GM23338 (cell line): Measurements from ENCODE around the gene ERO1A. TPM values are rescaled to one million over a fixed set of nuclear protein-coding genes. Genes with fewer than 3 reads are reported as not detected.

Experiments
- ATAC-seq: fragments of 200-7000 bp; cut with Tn5 transposase; 3 replicates; pipeline ENCODE4 v1.9.1; 2020
- DNase-seq: peaks from one replicate; pipeline ENCODE4 v3.0.0-alpha.2; 2015; ENCODE audit warnings: low spot score
- H2AFZ ChIP-seq: fragments of 200-600 bp; sonication (generic); 2 replicates; pipeline ENCODE4 v1.8.0; 2016; ENCODE audit warnings: antibody characterized with exemption, mild to moderate bottlenecking, moderate library complexity
- H3F3A ChIP-seq: fragments of 200-600 bp; sonication (generic); replicated peaks from 2 replicates; pipeline ENCODE4 v1.8.0; 2017; ENCODE audit warnings: antibody characterized with exemption, mixed run types, low read depth
- H3K27ac ChIP-seq: fragments of 200-600 bp; sonication (generic); 2 replicates; pipeline ENCODE4 v1.6.1; 2016; ENCODE audit warnings: low read depth
- H3K27me3 ChIP-seq: fragments of 200-600 bp; sonication (generic); 2 replicates; pipeline ENCODE4 v1.8.0; 2016; ENCODE audit warnings: mild to moderate bottlenecking, mixed run types, moderate library complexity; ENCODE audit not compliant: insufficient read depth
- H3K36me3 ChIP-seq: fragments of 200-600 bp; sonication (generic); 2 replicates; pipeline ENCODE4 v1.8.0; 2016; ENCODE audit warnings: mild to moderate bottlenecking; ENCODE audit not compliant: insufficient read depth
- H3K4me1 ChIP-seq: fragments of 200-600 bp; sonication (generic); 2 replicates; pipeline ENCODE4 v1.8.0; 2016; ENCODE audit warnings: mild to moderate bottlenecking, moderate library complexity; ENCODE audit not compliant: insufficient read depth
- H3K4me2 ChIP-seq: fragments of 200-600 bp; sonication (generic); 2 replicates; pipeline ENCODE4 v1.7.1; 2017; ENCODE audit warnings: mixed run types
- H3K4me3 ChIP-seq: fragments of 200-600 bp; sonication (generic); 2 replicates; pipeline ENCODE4 v1.6.1; 2016; ENCODE audit warnings: mixed run types
- H3K79me2 ChIP-seq: fragments of 200-600 bp; sonication (generic); replicated peaks from 2 replicates; pipeline ENCODE4 v1.8.0; 2017; ENCODE audit warnings: mild to moderate bottlenecking; ENCODE audit not compliant: insufficient read depth
- H3K9me2 ChIP-seq: fragments of 200-600 bp; sonication (generic); 2 replicates; pipeline ENCODE4 v1.8.0; 2017; ENCODE audit not compliant: insufficient read depth
- H4K20me1 ChIP-seq: fragments of 200-600 bp; sonication (generic); replicated peaks from 2 replicates; pipeline ENCODE4 v1.8.0; 2017; ENCODE audit warnings: mild to moderate bottlenecking; ENCODE audit not compliant: insufficient read depth
- H3K27ac Mint-ChIP-seq: 2 replicates; pipeline ENCODE4 v1.8.0; 2020; ENCODE audit warnings: inconsistent platforms, mild to moderate bottlenecking, moderate library complexity, mixed read lengths
- H3K27me3 Mint-ChIP-seq: 3 replicates; pipeline ENCODE4 v1.8.0; 2022; ENCODE audit warnings: low read depth, mild to moderate bottlenecking, moderate library complexity, mixed read lengths, inconsistent platforms; ENCODE audit not compliant: insufficient read depth, poor library complexity
- H3K36me3 Mint-ChIP-seq: 3 replicates; pipeline ENCODE4 v1.8.0; 2021; ENCODE audit warnings: low read depth, mild to moderate bottlenecking, inconsistent platforms, moderate library complexity, mixed read lengths
- H3K4me1 Mint-ChIP-seq: 3 replicates; pipeline ENCODE4 v1.8.0; 2020; ENCODE audit warnings: mild to moderate bottlenecking, inconsistent platforms, mixed read lengths
- H3K4me3 Mint-ChIP-seq: 3 replicates; pipeline ENCODE4 v1.8.0; 2021; ENCODE audit warnings: moderate library complexity, mild to moderate bottlenecking, inconsistent platforms, mixed read lengths
- H3K9me3 Mint-ChIP-seq: 3 replicates; pipeline ENCODE4 v1.8.0; 2020; ENCODE audit warnings: moderate library complexity, mild to moderate bottlenecking, inconsistent platforms, mixed read lengths
- CREB1 ChIP-seq: fragments of 250-450 bp; sonication (Bioruptor Pico); IDR thresholded peaks from 2 replicates; pipeline ENCODE4 v1.5.0; 2020; ENCODE audit warnings: low read depth, mild to moderate bottlenecking, moderate library complexity
- EZH2 ChIP-seq: fragments of 200-600 bp; sonication (generic); IDR thresholded peaks from one replicate; pipeline ENCODE4 v1.8.0; 2017; ENCODE audit warnings: antibody characterized with exemption, mild to moderate bottlenecking, low read depth; ENCODE audit not compliant: unreplicated experiment
- EZH2phosphoT487 ChIP-seq: fragments of 200-600 bp; sonication (generic); IDR thresholded peaks from one replicate; pipeline ENCODE4 v1.8.1; 2018; ENCODE audit warnings: antibody characterized with exemption; ENCODE audit not compliant: unreplicated experiment
- JUNB ChIP-seq: IDR thresholded peaks from one replicate; pipeline ENCODE4 v1.6.1; 2016; ENCODE audit warnings: antibody characterized with exemption; ENCODE audit not compliant: unreplicated experiment
- NANOG ChIP-seq: IDR thresholded peaks from 2 replicates; pipeline ENCODE4 v1.6.1; 2016; ENCODE audit warnings: antibody characterized with exemption, borderline replicate concordance
- STAT1 ChIP-seq: IDR thresholded peaks from one replicate; pipeline ENCODE4 v1.6.1; 2016; ENCODE audit warnings: antibody characterized with exemption; ENCODE audit not compliant: unreplicated experiment
- ZNF114 ChIP-seq: fragments of 250-450 bp; sonication (Bioruptor Pico); IDR thresholded peaks from 2 replicates; pipeline ENCODE4 v1.5.0; 2020; ENCODE audit warnings: mild to moderate bottlenecking, moderate library complexity
- ZNF331 ChIP-seq: fragments of 250-450 bp; sonication (Bioruptor Pico); IDR thresholded peaks from 2 replicates; pipeline ENCODE4 v1.5.0; 2020; ENCODE audit warnings: low read depth, mild to moderate bottlenecking, moderate library complexity
- polyA plus RNA-seq: library from polyadenylated mRNA; unstranded; fragments of >200 nt; fragmentation: Nextera tagmentation; extraction: Ambion mirVana; gene quantifications from 2 replicates; pipeline ENCODE4 v1.2.1, GENCODE V29; 2016
- total RNA-seq: library from RNA; depleted of rRNA; stranded (reverse); fragments of >200 nt; shearing (Covaris generic); gene quantifications from 2 replicates; pipeline ENCODE4 v1.2.3, GENCODE V29; 2014
- TF ChIP-seq, protein P1 (sequence below): fragments of 250-450 bp; sonication (Bioruptor Pico); IDR thresholded peaks from 2 replicates; pipeline ENCODE4 v1.5.0; 2020; ENCODE audit warnings: mild to moderate bottlenecking, moderate library complexity
- TF ChIP-seq, protein P2 (sequence below), 2 experiments: fragments of 200-600 bp in 1 of 2; sonication (generic) in 1 of 2; conservative IDR thresholded peaks; 2 replicates each; pipeline versions ENCODE4 v1.5.1 to v1.6.1; 2016 to 2017; ENCODE audit warnings: antibody characterized with exemption in 2 of 2, low read depth in 2 of 2, mild to moderate bottlenecking in 2 of 2, moderate library complexity in 1 of 2
- TF ChIP-seq, protein P3 (sequence below): IDR thresholded peaks from 2 replicates; pipeline ENCODE4 v1.6.1; 2016; ENCODE audit warnings: antibody characterized with exemption
- TF ChIP-seq, protein P4 (sequence below): IDR thresholded peaks from one replicate; pipeline ENCODE4 v1.6.1; 2018; ENCODE audit warnings: antibody characterized with exemption; ENCODE audit not compliant: unreplicated experiment

ERO1A gene
- total and polyA plus RNA-seq, 2 experiments from 2014 or later, result 25.2 to 44.7 TPM

DNA sequence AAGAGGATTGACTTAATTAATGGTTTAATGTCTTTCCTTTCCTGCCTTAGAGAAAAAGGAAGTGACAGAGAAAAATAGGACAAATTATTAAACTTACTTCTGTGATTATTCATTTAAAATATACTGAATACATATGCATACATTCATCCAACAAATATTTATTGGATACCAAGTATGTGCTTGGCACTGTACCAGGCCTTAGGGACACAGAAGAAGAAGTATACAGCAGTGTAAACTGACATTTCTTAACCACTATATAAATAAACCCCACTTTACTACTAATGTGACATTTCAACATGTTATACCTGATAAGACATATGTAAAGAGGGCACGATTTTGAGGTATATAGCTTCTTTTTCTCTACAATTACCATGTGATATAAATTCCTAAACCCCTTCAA is 53.6 kb downstream of the ERO1A start (continued):
- TF ChIP-seq, protein P1, sequence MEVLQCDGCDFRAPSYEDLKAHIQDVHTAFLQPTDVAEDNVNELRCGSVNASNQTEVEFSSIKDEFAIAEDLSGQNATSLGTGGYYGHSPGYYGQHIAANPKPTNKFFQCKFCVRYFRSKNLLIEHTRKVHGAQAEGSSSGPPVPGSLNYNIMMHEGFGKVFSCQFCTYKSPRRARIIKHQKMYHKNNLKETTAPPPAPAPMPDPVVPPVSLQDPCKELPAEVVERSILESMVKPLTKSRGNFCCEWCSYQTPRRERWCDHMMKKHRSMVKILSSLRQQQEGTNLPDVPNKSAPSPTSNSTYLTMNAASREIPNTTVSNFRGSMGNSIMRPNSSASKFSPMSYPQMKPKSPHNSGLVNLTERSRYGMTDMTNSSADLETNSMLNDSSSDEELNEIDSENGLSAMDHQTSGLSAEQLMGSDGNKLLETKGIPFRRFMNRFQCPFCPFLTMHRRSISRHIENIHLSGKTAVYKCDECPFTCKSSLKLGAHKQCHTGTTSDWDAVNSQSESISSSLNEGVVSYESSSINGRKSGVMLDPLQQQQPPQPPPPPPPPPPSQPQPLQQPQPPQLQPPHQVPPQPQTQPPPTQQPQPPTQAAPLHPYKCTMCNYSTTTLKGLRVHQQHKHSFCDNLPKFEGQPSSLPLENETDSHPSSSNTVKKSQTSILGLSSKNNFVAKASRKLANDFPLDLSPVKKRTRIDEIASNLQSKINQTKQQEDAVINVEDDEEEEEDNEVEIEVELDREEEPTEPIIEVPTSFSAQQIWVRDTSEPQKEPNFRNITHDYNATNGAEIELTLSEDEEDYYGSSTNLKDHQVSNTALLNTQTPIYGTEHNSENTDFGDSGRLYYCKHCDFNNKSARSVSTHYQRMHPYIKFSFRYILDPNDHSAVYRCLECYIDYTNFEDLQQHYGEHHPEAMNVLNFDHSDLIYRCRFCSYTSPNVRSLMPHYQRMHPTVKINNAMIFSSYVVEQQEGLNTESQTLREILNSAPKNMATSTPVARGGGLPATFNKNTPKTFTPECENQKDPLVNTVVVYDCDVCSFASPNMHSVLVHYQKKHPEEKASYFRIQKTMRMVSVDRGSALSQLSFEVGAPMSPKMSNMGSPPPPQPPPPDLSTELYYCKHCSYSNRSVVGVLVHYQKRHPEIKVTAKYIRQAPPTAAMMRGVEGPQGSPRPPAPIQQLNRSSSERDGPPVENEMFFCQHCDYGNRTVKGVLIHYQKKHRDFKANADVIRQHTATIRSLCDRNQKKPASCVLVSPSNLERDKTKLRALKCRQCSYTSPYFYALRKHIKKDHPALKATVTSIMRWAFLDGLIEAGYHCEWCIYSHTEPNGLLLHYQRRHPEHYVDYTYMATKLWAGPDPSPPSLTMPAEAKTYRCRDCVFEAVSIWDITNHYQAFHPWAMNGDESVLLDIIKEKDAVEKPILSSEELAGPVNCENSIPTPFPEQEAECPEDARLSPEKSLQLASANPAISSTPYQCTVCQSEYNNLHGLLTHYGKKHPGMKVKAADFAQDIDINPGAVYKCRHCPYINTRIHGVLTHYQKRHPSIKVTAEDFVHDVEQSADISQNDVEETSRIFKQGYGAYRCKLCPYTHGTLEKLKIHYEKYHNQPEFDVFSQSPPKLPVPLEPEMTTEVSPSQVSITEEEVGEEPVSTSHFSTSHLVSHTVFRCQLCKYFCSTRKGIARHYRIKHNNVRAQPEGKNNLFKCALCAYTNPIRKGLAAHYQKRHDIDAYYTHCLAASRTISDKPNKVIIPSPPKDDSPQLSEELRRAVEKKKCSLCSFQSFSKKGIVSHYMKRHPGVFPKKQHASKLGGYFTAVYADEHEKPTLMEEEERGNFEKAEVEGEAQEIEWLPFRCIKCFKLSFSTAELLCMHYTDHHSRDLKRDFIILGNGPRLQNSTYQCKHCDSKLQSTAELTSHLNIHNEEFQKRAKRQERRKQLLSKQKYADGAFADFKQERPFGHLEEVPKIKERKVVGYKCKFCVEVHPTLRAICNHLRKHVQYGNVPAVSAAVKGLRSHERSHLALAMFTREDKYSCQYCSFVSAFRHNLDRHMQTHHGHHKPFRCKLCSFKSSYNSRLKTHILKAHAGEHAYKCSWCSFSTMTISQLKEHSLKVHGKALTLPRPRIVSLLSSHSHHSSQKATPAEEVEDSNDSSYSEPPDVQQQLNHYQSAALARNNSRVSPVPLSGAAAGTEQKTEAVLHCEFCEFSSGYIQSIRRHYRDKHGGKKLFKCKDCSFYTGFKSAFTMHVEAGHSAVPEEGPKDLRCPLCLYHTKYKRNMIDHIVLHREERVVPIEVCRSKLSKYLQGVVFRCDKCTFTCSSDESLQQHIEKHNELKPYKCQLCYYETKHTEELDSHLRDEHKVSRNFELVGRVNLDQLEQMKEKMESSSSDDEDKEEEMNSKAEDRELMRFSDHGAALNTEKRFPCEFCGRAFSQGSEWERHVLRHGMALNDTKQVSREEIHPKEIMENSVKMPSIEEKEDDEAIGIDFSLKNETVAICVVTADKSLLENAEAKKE, result no peak
- TF ChIP-seq, protein P2, sequence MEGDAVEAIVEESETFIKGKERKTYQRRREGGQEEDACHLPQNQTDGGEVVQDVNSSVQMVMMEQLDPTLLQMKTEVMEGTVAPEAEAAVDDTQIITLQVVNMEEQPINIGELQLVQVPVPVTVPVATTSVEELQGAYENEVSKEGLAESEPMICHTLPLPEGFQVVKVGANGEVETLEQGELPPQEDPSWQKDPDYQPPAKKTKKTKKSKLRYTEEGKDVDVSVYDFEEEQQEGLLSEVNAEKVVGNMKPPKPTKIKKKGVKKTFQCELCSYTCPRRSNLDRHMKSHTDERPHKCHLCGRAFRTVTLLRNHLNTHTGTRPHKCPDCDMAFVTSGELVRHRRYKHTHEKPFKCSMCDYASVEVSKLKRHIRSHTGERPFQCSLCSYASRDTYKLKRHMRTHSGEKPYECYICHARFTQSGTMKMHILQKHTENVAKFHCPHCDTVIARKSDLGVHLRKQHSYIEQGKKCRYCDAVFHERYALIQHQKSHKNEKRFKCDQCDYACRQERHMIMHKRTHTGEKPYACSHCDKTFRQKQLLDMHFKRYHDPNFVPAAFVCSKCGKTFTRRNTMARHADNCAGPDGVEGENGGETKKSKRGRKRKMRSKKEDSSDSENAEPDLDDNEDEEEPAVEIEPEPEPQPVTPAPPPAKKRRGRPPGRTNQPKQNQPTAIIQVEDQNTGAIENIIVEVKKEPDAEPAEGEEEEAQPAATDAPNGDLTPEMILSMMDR (conservative IDR thresholded peaks at IDR 0.05; ENCODE audit: low read depth in 2 of 2), result no peak
- TF ChIP-seq ZNF331 (no peak), STAT1 (no peak)

GRCh38 chr14:52640137-52640536 is 55.2 kb downstream of the ERO1A start:
- Mint-ChIP-seq H3K36me3 (peaks cover 19% of the 10 kb centered on the region), H3K27me3 (peaks cover 2% of the 10 kb centered on the region), H3K4me3 (no peak overlapping the region), H3K4me1 (no peaks in the 10 kb centered on the region), H3K9me3 (peaks cover 7% of the 10 kb centered on the region; the same call in 2 of the 3 replicates), H3K27ac (no peak overlapping the region)
- no peak overlapping the region for H3K27ac ChIP-seq
- DNase-seq (no peak), ATAC-seq (no peak)
- H3K4me3 ChIP-seq, result no peak overlapping the region
- no peaks in the 10 kb centered on the region for H3K79me2 ChIP-seq
- H3F3A ChIP-seq, result no peaks in the 10 kb centered on the region
- no peak overlapping the region for H2AFZ ChIP-seq
- H3K4me1 ChIP-seq, result no peaks in the 10 kb centered on the region
- peaks cover 3% of the 10 kb centered on the region; the same call in 1 of the 2 replicates for H3K36me3 ChIP-seq
- H4K20me1 ChIP-seq, result no peaks in the 10 kb centered on the region; the same call in 1 of the 2 replicates
- no peak overlapping the region for H3K4me2 ChIP-seq
- no peaks in the 10 kb centered on the region for H3K9me2 ChIP-seq
- H3K27me3 ChIP-seq, result no peaks in the 10 kb centered on the region
- no peak for TF ChIP-seq ZNF331
- TF ChIP-seq NANOG, result no peak
- TF ChIP-seq, protein P3, sequence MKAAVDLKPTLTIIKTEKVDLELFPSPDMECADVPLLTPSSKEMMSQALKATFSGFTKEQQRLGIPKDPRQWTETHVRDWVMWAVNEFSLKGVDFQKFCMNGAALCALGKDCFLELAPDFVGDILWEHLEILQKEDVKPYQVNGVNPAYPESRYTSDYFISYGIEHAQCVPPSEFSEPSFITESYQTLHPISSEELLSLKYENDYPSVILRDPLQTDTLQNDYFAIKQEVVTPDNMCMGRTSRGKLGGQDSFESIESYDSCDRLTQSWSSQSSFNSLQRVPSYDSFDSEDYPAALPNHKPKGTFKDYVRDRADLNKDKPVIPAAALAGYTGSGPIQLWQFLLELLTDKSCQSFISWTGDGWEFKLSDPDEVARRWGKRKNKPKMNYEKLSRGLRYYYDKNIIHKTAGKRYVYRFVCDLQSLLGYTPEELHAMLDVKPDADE, result no peak
- TF ChIP-seq CREB1 (CRISPR knock-in tag), result no peak
- TF ChIP-seq ZNF114 (CRISPR knock-in tag), result no peak
- TF ChIP-seq JUNB, result no peak
- TF ChIP-seq, protein P4, sequence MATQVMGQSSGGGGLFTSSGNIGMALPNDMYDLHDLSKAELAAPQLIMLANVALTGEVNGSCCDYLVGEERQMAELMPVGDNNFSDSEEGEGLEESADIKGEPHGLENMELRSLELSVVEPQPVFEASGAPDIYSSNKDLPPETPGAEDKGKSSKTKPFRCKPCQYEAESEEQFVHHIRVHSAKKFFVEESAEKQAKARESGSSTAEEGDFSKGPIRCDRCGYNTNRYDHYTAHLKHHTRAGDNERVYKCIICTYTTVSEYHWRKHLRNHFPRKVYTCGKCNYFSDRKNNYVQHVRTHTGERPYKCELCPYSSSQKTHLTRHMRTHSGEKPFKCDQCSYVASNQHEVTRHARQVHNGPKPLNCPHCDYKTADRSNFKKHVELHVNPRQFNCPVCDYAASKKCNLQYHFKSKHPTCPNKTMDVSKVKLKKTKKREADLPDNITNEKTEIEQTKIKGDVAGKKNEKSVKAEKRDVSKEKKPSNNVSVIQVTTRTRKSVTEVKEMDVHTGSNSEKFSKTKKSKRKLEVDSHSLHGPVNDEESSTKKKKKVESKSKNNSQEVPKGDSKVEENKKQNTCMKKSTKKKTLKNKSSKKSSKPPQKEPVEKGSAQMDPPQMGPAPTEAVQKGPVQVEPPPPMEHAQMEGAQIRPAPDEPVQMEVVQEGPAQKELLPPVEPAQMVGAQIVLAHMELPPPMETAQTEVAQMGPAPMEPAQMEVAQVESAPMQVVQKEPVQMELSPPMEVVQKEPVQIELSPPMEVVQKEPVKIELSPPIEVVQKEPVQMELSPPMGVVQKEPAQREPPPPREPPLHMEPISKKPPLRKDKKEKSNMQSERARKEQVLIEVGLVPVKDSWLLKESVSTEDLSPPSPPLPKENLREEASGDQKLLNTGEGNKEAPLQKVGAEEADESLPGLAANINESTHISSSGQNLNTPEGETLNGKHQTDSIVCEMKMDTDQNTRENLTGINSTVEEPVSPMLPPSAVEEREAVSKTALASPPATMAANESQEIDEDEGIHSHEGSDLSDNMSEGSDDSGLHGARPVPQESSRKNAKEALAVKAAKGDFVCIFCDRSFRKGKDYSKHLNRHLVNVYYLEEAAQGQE, result no peak
- no peak for TF ChIP-seq EZH2phosphoT487
- no peak for TF ChIP-seq EZH2
